RWPE1 (cell line): ENCODE results near the gene PTRHD1.

ENCODE experiments used
- CTCF ChIA-PET: fragments of 350-600 bp; sonication (Branson Sonifier 250); formaldehyde crosslinking; extraction: SDS; loops from one replicate; lab custom pipeline; 2021; lab: Yijun Ruan, JAX
- POLR2A ChIA-PET: fragments of 400-600 bp; formaldehyde crosslinking; extraction: SDS; loops from one replicate; lab custom pipeline; 2020; ENCODE audit warnings: antibody characterized with exemption; ENCODE audit not compliant: low non-redundant PET; lab: Yijun Ruan, JAX
- DNase-seq: peaks from one replicate; pipeline ENCODE4 v3.0.0; 2012; ENCODE audit warnings: low spot score
- H3K27ac ChIP-seq: fragments of 450-650 bp; 2 replicates; pipeline ENCODE4 v1.5.1; 2017
- CTCF ChIP-seq: fragments of 450-650 bp; conservative IDR thresholded peaks from 2 replicates; pipeline ENCODE4 v1.5.1; 2017; ENCODE audit warnings: low read depth, mild to moderate bottlenecking

PTRHD1 gene

GRCh38 chr2:24742730-24743129 lies 50.5 kb downstream of the PTRHD1 start:
- CTCF ChIA-PET = no interaction called here
- H3K27ac ChIP-seq = no peak overlapping the region
- POLR2A ChIA-PET = no interaction called here
- no peak for DNase-seq
- TF ChIP-seq CTCF = no peak

GRCh38 chr2:24740142-24740541 lies 53.0 kb downstream of the PTRHD1 start:
- TF ChIP-seq CTCF = no peak
- POLR2A ChIA-PET = no interaction called here
- H3K27ac ChIP-seq = no peak overlapping the region
- DNase-seq = no peak
- CTCF ChIA-PET = no interaction called here
